Activated CD4-positive, alpha-beta T cell treated with anti-CD3 and anti-CD28 coated beads, Interleukin-2, amount 10 ng/mL, durations not matched to agents 7 days and 5 days (primary cell): Measurements from ENCODE around the gene CDH4. TPM values are rescaled to one million over a fixed set of nuclear protein-coding genes. Genes with fewer than 3 reads are reported as not detected.

Source experiments
- CTCF ChIA-PET: fragments of 350-600 bp; sonication (Branson Sonifier 250); formaldehyde crosslinking; loops from one replicate; lab custom pipeline; 2021; ENCODE audit warnings: antibody characterized with exemption; lab: Charles Lee
- POLR2A ChIA-PET: fragments of 350-600 bp; sonication (Branson Sonifier 250); formaldehyde crosslinking; loops from one replicate; lab custom pipeline; 2021; ENCODE audit warnings: antibody characterized with exemption; lab: Charles Lee
- DNase-seq: peaks from one replicate; pipeline ENCODE4 v3.0.0-alpha.2; 2020
- H3K27ac Mint-ChIP-seq: one replicate; pipeline ENCODE4 v1.8.0; 2021; ENCODE audit warnings: mild to moderate bottlenecking, moderate library complexity, mixed read lengths
- H3K27me3 Mint-ChIP-seq: one replicate; pipeline ENCODE4 v1.8.0; 2021; ENCODE audit warnings: mixed read lengths
- H3K36me3 Mint-ChIP-seq: one replicate; pipeline ENCODE4 v1.8.0; 2021; ENCODE audit warnings: low read depth, mixed read lengths
- H3K4me1 Mint-ChIP-seq: one replicate; pipeline ENCODE4 v1.8.0; 2021; ENCODE audit warnings: mixed read lengths
- H3K4me3 Mint-ChIP-seq: one replicate; pipeline ENCODE4 v1.8.0; 2021; ENCODE audit warnings: mild to moderate bottlenecking, moderate library complexity, mixed read lengths
- H3K9me3 Mint-ChIP-seq: one replicate; pipeline ENCODE4 v1.8.0; 2021; ENCODE audit warnings: mixed read lengths
- total RNA-seq, 2 experiments: library from RNA; stranded (reverse); gene quantifications; one replicate each; pipeline ENCODE4 v1.2.3, GENCODE V29; 2021

Gene CDH4
- total RNA-seq, 2 experiments from 2014 or later = not detected

GRCh38 chr20:61865353-61865752 is 613.3 kb downstream of the CDH4 start:
- H3K4me3 Mint-ChIP-seq = no peak overlapping the region
- H3K4me1 Mint-ChIP-seq = no peaks in the 10 kb centered on the region
- no peak overlapping the region for H3K27ac Mint-ChIP-seq
- ChIA-PET CTCF (no interaction called here), POLR2A (no interaction called here)
- H3K27me3 Mint-ChIP-seq = no peaks in the 10 kb centered on the region
- H3K9me3 Mint-ChIP-seq = peaks cover 14% of the 10 kb centered on the region
- no peaks in the 10 kb centered on the region for H3K36me3 Mint-ChIP-seq
- DNase-seq = no peak

DNA sequence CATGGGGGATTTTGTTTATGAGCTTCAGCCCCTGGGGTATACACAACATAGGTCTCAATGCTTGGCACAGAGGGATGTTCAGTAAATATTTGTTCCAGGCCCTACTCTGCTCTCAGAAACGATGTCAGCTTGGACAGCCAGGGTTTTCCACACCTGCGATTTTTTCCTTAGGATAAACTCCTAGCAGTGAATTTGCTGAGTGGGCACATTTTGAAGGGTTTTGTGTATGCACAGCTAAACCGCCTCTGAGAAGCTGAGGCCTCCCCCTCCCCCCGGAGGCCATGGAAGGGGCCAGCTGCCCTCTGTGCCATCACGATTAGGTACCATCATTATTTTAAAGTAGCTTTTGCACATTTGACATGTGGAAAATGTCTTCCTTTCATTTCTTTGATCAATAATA is 614.1 kb downstream of the CDH4 start:
- no peaks in the 10 kb centered on the region for H3K4me1 Mint-ChIP-seq
- DNase-seq = no peak
- H3K27me3 Mint-ChIP-seq = no peaks in the 10 kb centered on the region
- CTCF ChIA-PET = no interaction called here
- peaks cover 14% of the 10 kb centered on the region for H3K9me3 Mint-ChIP-seq
- POLR2A ChIA-PET = no interaction called here
- no peaks in the 10 kb centered on the region for H3K36me3 Mint-ChIP-seq
- H3K4me3 Mint-ChIP-seq = no peak overlapping the region
- no peak overlapping the region for H3K27ac Mint-ChIP-seq

GRCh38 chr20:61868006-61868405 is 615.9 kb downstream of the CDH4 start:
- no peak for DNase-seq
- POLR2A ChIA-PET = no interaction called here
- Mint-ChIP-seq H3K27ac (no peak overlapping the region), H3K36me3 (no peaks in the 10 kb centered on the region), H3K9me3 (peaks cover 14% of the 10 kb centered on the region), H3K4me1 (no peaks in the 10 kb centered on the region), H3K4me3 (no peak overlapping the region), H3K27me3 (no peaks in the 10 kb centered on the region)
- CTCF ChIA-PET = no interaction called here

DNA sequence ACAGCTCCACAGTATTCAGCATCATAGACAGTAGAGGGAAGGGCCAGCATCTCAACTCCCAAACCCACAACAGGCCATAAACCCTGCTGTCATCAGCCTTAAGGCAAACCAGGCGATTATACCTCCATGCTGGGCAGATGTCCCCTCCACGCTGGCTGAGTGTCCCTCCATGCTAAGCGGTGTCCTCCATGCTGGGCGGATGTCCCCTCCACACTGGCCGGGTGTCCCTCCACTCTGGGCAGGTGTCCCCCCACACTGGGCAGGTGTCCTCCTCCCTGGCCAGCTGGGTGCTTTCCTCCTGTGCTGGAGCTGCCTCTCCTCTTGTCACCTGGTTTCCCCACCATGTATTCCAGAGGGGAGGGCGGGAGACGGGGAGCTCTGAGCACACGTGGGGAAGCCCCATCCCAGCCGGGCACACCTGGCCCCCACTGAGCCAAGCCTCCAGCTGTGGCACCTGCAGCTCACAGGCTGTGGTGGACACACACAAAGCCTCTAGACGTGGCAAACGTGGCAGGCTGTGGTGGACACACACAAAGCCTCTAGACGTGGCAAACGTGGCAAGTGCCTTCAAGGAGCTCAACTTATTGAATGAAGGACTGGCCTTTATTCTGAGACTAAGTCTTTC is 616.5 kb downstream of the CDH4 start:
- POLR2A ChIA-PET = no interaction called here
- Mint-ChIP-seq H3K27me3 (no peaks in the 10 kb centered on the region), H3K36me3 (no peaks in the 10 kb centered on the region), H3K4me1 (no peaks in the 10 kb centered on the region), H3K27ac (no peak overlapping the region), H3K9me3 (peaks cover 14% of the 10 kb centered on the region), H3K4me3 (no peak overlapping the region)
- CTCF ChIA-PET = no interaction called here
- DNase-seq = no peak

- H3K27me3 Mint-ChIP-seq = no peaks in the 10 kb centered on the region
- POLR2A ChIA-PET = no interaction called here
- H3K27ac Mint-ChIP-seq = no peak overlapping the region
Measured at GRCh38 chr20:61869750-61870507, 617.9 kb downstream of the CDH4 start.

DNA sequence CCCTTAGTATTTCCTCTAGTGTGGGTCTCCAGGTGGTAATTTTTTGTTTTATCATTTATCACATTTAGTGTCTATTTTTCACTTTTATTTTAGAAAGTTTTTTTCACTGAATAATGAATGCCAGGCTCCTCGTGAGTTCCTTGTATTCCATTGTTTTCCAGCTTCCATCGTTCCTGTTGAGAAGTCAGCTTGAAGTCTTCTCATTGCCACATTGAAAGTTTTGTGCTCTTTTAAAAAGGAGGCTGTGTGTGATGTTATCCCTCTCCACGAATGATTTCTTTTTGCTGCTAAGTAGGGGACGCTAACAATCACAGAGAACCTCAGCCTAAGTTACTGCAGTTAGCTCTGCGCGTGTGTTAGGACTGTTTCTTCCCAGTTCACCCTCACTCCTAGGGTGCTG is 619.1 kb downstream of the CDH4 start:
- POLR2A ChIA-PET = no interaction called here
- Mint-ChIP-seq H3K4me3 (no peak overlapping the region), H3K9me3 (peaks cover 5% of the 10 kb centered on the region), H3K27ac (no peak overlapping the region), H3K36me3 (no peaks in the 10 kb centered on the region), H3K4me1 (no peaks in the 10 kb centered on the region), H3K27me3 (no peaks in the 10 kb centered on the region)
- DNase-seq = no peak
- CTCF ChIA-PET = no interaction called here

More at GRCh38 chr20:61869750-61870507, 617.9 kb downstream of the CDH4 start:
- H3K9me3 Mint-ChIP-seq = peaks cover 14% of the 10 kb centered on the region
- DNase-seq = no peak
- CTCF ChIA-PET = no interaction called here
- no peak overlapping the region for H3K4me3 Mint-ChIP-seq
- H3K36me3 Mint-ChIP-seq = no peaks in the 10 kb centered on the region
- no peaks in the 10 kb centered on the region for H3K4me1 Mint-ChIP-seq

DNA sequence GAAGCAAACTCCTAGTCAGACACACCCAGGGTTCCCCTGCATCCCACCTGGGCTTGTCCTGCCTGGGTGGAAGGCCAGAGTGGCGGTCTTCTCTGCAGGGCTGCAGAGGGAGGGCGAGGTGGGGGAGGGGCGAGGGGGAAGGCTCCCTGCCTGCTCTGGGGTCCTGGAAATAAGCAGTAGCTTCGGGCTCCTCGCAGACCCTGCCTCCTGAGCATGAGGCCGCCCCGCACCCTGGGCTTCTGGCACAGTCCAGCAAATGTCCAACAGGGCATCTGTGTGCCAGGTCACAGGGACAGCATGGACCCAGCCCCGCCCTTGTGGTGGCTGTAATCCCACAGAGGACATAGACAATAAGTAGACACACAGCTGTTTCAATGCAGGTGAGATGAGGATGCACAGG is 619.9 kb downstream of the CDH4 start:
- Mint-ChIP-seq H3K9me3 (no peaks in the 10 kb centered on the region), H3K4me1 (no peaks in the 10 kb centered on the region), H3K27ac (no peak overlapping the region), H3K4me3 (no peak overlapping the region), H3K36me3 (no peaks in the 10 kb centered on the region), H3K27me3 (no peaks in the 10 kb centered on the region)
- POLR2A ChIA-PET = no interaction called here
- CTCF ChIA-PET = no interaction called here
- no peak for DNase-seq

DNA sequence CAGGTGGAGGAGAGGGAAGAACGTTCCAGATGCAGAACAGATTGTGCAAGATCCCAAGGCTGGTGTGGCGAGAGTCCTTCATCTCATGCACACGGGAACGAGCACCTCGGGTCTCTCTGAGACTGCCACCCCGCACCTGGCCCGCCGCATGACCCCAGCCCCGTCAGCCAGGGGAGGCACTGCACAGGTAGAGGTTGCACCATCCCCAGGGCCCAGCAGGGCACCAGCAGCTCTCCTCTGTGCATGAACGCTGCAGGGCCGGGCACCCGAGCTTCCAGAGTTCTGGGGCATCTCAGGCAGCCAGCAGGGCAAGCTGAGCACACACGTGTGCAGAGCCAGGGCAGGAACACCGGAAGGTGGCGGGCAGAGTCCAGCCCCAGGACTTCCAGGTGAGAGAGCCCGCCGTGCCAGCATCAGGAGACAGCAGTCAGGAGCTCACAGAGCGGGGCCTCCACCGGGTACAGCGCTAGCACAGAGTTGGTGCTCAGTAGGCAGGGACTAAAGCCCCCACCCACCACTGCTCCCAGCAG is 620.4 kb downstream of the CDH4 start:
- H3K27ac Mint-ChIP-seq = no peak overlapping the region
- no peaks in the 10 kb centered on the region for H3K9me3 Mint-ChIP-seq
- no peaks in the 10 kb centered on the region for H3K4me1 Mint-ChIP-seq
- DNase-seq = no peak
- CTCF ChIA-PET = no interaction called here
- H3K36me3 Mint-ChIP-seq = no peaks in the 10 kb centered on the region
- H3K4me3 Mint-ChIP-seq = no peak overlapping the region
- H3K27me3 Mint-ChIP-seq = no peaks in the 10 kb centered on the region
- POLR2A ChIA-PET = no interaction called here

GRCh38 chr20:61873651-61874420 is 621.8 kb downstream of the CDH4 start:
- Mint-ChIP-seq H3K27me3 (no peaks in the 10 kb centered on the region), H3K27ac (no peak overlapping the region), H3K9me3 (no peaks in the 10 kb centered on the region), H3K4me1 (no peaks in the 10 kb centered on the region), H3K36me3 (no peaks in the 10 kb centered on the region), H3K4me3 (no peak overlapping the region)
- ChIA-PET POLR2A (no interaction called here), CTCF (no interaction called here)
- no peak for DNase-seq

GRCh38 chr20:61874421-61875068 is 622.5 kb downstream of the CDH4 start:
- ChIA-PET POLR2A (no interaction called here), CTCF (no interaction called here)
- H3K4me3 Mint-ChIP-seq = no peak overlapping the region
- no peaks in the 10 kb centered on the region for H3K4me1 Mint-ChIP-seq
- DNase-seq = no peak
- H3K36me3 Mint-ChIP-seq = no peaks in the 10 kb centered on the region
- no peak overlapping the region for H3K27ac Mint-ChIP-seq
- no peaks in the 10 kb centered on the region for H3K9me3 Mint-ChIP-seq
- H3K27me3 Mint-ChIP-seq = no peaks in the 10 kb centered on the region

- H3K4me3 Mint-ChIP-seq = no peak overlapping the region
- H3K27me3 Mint-ChIP-seq = no peaks in the 10 kb centered on the region
- POLR2A ChIA-PET = no interaction called here
- no peaks in the 10 kb centered on the region for H3K36me3 Mint-ChIP-seq
- no peak overlapping the region for H3K27ac Mint-ChIP-seq
- DNase-seq = no peak
- no peaks in the 10 kb centered on the region for H3K9me3 Mint-ChIP-seq
- CTCF ChIA-PET = no interaction called here
- H3K4me1 Mint-ChIP-seq = no peaks in the 10 kb centered on the region
Measured at GRCh38 chr20:61875221-61875885, 623.3 kb downstream of the CDH4 start.

GRCh38 chr20:61875996-61876395 is 623.9 kb downstream of the CDH4 start:
- CTCF ChIA-PET = no interaction called here
- H3K4me1 Mint-ChIP-seq = no peaks in the 10 kb centered on the region
- H3K9me3 Mint-ChIP-seq = no peaks in the 10 kb centered on the region
- H3K27me3 Mint-ChIP-seq = no peaks in the 10 kb centered on the region
- H3K36me3 Mint-ChIP-seq = no peaks in the 10 kb centered on the region
- H3K4me3 Mint-ChIP-seq = no peak overlapping the region
- no peak overlapping the region for H3K27ac Mint-ChIP-seq
- DNase-seq = no peak
- POLR2A ChIA-PET = no interaction called here
